ENCODE data around the gene SLC1A5.

Gene SLC1A5

GRCh38 chr19:46728208-46728607 lies 60.2 kb downstream of the SLC1A5 start:
- H3K4me3 Mint-ChIP-seq = no peak overlapping the region
- ATAC-seq (replicated peaks) (no peak), DNase-seq (no peak)
- H3K36me3 Mint-ChIP-seq (ENCODE audit: insufficient read depth) = peaks cover 77% of the 10 kb centered on the region
- H3K9me3 Mint-ChIP-seq = no peaks in the 10 kb centered on the region
- H3K27ac Mint-ChIP-seq = peak overlapping the region in 1 of 2 donors; percentile 82
- peaks cover 19 to 33% of the 10 kb centered on the region in 2 donors for H3K4me1 Mint-ChIP-seq (ENCODE audit: low read depth in 2 of 2)
- no peaks in the 10 kb centered on the region for H3K27me3 Mint-ChIP-seq

- no peak overlapping the region for H3K27ac Mint-ChIP-seq
- peaks cover 21 to 33% of the 10 kb centered on the region in 2 donors for H3K4me1 Mint-ChIP-seq (ENCODE audit: low read depth in 2 of 2)
- H3K4me3 Mint-ChIP-seq = no peak overlapping the region
- no peaks in the 10 kb centered on the region for H3K27me3 Mint-ChIP-seq
- DNase-seq (no peak), ATAC-seq (replicated peaks) (no peak)
- H3K36me3 Mint-ChIP-seq (ENCODE audit: insufficient read depth) = peaks cover 77% of the 10 kb centered on the region
- H3K9me3 Mint-ChIP-seq = no peaks in the 10 kb centered on the region
Measured at GRCh38 chr19:46727757-46728156, 60.6 kb downstream of the SLC1A5 start.

- H3K27ac Mint-ChIP-seq = peak overlapping the region in 1 of 2 donors; percentile 53
- ATAC-seq (replicated peaks) = no peak
- H3K36me3 Mint-ChIP-seq (ENCODE audit: insufficient read depth) = peaks cover 78% of the 10 kb centered on the region
- no peak for DNase-seq
- no peak overlapping the region for H3K4me3 Mint-ChIP-seq
- H3K4me1 Mint-ChIP-seq (ENCODE audit: low read depth in 2 of 2) = peaks cover 22 to 34% of the 10 kb centered on the region in 2 donors
- no peaks in the 10 kb centered on the region for H3K27me3 Mint-ChIP-seq
- H3K9me3 Mint-ChIP-seq = no peaks in the 10 kb centered on the region
Measured at GRCh38 chr19:46726971-46727501, 61.4 kb downstream of the SLC1A5 start.

DNA sequence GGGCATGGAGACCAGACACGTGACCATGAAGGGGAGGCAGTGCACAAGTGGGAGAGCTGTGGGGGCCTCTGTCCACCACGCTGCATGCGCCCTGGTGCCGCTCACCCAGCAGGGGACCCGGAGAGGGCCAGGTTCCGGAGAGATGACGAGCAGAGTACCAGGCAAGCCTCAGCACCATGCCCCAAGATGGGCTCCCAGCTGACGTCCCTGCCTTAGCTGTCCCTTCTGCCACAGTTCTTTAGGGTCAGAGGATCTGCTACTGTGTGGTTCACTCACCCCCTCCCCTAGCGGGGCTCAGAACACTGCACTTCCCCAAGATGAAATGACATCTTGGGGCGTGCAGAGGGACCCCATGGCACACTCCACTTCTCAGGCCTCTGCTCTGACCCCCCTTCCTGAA lies 61.8 kb downstream of the SLC1A5 start:
- Mint-ChIP-seq H3K9me3 (no peaks in the 10 kb centered on the region), H3K4me1 (ENCODE audit: low read depth in 2 of 2) (peaks cover 25 to 32% of the 10 kb centered on the region in 2 donors), H3K27me3 (no peaks in the 10 kb centered on the region), H3K36me3 (ENCODE audit: insufficient read depth) (peaks cover 77% of the 10 kb centered on the region), H3K4me3 (no peak overlapping the region), H3K27ac (no peak overlapping the region)
- no peak for ATAC-seq (replicated peaks)
- no peak for DNase-seq

- H3K4me3 Mint-ChIP-seq = no peak overlapping the region
- H3K27ac Mint-ChIP-seq = no peak overlapping the region
- H3K4me1 Mint-ChIP-seq (ENCODE audit: low read depth in 2 of 2) = peaks cover 25 to 28% of the 10 kb centered on the region in 2 donors
- H3K9me3 Mint-ChIP-seq = no peaks in the 10 kb centered on the region
- DNase-seq (no peak), ATAC-seq (replicated peaks) (no peak)
- H3K27me3 Mint-ChIP-seq = no peaks in the 10 kb centered on the region
- peaks cover 79% of the 10 kb centered on the region for H3K36me3 Mint-ChIP-seq (ENCODE audit: insufficient read depth)
Measured at GRCh38 chr19:46725859-46726393, 62.5 kb downstream of the SLC1A5 start.

DNA sequence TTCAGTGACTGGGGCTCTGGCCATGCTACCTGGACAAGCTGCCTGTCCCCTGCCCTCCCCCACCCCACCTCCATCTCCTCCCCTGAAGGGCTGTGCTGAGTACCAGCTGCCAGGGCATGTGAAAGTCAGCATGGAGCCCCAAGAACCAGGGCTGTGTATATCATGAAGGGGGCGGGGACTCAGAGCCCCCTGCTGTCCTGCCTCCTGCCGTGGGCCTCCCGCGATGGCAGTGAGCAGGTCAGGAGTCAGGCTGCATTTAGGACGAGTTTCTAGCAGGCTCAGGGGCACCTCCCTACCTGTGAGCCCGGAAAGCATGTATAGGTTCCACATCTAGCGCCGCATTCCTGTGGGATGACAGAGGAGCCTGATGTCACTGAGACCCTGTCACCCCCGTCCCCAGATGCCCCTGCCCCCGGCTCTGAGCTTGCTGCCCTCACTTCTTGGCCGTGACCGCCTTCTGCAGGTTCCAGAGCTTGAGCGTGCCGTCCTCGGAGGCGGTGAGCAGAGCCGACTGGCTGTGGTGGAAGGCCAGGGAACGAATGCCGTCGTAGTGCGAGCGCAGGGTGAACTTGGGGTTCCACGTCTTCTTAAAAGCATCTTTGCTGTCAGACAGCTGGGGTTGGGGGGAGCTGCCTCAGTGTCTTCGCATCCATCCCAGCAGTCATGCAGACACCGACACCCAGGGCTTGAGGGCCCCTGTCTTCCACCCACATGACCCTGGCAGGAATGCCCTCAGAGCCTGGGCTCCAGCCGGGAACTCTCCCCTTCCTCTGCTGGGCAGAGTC lies 63.2 kb downstream of the SLC1A5 start:
- H3K36me3 Mint-ChIP-seq (ENCODE audit: insufficient read depth) = peaks cover 72% of the 10 kb centered on the region
- ATAC-seq (replicated peaks) (no peak), DNase-seq (no peak)
- peaks cover 25 to 30% of the 10 kb centered on the region in 2 donors for H3K4me1 Mint-ChIP-seq (ENCODE audit: low read depth in 2 of 2)
- H3K4me3 Mint-ChIP-seq = no peak overlapping the region
- no peak overlapping the region for H3K27ac Mint-ChIP-seq
- H3K27me3 Mint-ChIP-seq = no peaks in the 10 kb centered on the region
- no peaks in the 10 kb centered on the region for H3K9me3 Mint-ChIP-seq
